CD4-positive, alpha-beta T cell treated with Interleukin-2 at 100 ng/mL for 4 hours (primary cell): ENCODE data around the gene APOL2.
"Not testable (repeated sequence)": the region's sequence is repeated elsewhere in the genome, so short reads cannot be mapped to it uniquely, and the experiment has no call there.

Experiments used
- DNase-seq: peaks from one replicate; pipeline ENCODE4 v3.0.0-alpha.2; 2020; ENCODE audit warnings: low spot score

The APOL2 gene

GRCh38 chr22:36239150-36239400, 252 bp downstream of the APOL2 start:
- DNase-seq, result no peak

GRCh38 chr22:36238373-36239149, 766 bp downstream of the APOL2 start:
- DNase-seq, result no peak

DNA sequence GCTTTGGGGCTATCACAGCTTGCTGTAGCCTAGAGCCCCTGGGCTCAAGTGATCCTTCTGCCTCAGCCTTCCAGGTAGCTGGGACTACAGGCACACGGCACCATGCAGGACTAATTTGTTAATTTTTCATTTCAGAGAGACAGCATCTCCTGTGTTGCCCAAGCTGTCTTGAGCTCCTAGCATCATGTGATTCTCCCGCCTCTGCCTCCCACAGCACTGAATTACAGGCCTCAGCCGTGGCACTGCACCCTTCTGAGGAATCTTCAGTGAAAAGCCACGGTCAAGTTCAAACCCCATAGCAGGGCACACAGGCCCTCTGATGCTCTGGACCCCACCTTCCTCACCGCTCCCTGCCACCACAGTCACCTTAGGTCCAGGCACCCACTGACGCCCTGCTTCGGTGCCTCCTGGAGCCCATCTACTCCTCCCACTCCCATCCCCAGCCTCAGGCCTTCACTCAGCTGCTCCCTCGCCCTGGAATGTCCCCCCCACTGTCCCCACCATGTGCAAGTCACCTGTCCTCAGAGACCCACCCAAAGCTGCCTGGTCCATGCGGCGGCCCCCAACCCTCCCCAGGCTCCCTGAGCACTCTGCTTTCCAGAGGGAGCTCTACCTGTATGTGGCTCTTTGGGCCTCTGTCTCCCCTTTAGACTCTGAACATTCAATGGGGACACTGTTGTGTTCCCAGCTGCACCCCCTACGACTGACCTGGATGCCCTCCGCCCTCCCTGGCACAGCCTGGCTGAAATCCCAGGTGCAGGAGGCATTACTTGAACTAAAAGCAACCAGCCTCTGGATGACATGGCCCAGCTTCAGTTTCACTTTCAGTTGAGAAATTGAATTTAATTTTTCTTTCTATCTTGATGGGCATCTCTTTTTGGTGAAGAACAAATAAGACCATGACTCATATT, 1.6 kb downstream of the APOL2 start:
- peak; percentile 72 for DNase-seq

DNA sequence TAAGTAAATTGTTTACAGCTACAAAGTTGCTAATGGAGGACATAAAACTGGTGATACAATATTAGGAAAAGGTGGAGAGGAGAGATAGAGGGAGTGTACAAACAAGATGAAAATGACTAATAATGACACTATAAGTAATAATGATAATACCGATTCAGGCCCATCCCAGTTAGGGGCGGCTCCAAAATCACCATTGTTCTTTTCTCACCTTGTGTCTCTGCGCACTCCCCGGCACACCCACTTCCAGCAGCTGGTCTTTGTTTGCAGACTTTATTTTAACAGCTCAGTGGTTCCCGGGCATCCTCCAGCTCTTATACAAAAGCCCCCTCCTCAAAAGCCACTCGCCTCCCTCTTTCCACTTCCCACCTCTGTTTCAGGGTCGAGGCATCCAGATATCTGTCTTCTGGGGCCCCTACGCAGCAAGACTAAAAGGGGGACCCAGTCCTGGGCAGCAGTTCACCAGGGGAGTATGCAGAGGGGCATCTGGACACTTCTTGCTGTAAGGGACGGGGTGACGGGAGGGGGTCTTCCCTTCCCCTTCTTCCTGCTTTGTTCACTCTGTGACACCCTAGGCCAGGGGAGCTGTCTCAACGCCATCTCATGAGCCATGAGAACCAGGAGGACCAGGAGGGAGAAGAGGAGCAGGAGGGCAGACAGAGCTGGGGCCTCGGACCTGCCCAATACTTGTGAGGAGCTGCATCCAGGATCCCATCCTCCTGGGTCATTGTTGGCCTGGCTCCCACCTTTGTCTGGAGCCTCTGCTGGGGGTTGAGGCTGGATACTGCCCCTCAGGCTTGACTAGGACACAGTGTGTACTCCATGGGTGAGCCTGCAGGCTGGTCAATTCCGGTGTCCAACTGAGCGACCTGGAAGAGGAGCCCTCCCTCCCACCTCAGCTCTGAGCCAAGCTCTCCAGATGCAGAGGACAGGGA, 2.7 kb downstream of the APOL2 start:
- DNase-seq, result no peak

- no peak for DNase-seq
Observed at GRCh38 chr22:36235585-36235984, 3.7 kb downstream of the APOL2 start.

DNA sequence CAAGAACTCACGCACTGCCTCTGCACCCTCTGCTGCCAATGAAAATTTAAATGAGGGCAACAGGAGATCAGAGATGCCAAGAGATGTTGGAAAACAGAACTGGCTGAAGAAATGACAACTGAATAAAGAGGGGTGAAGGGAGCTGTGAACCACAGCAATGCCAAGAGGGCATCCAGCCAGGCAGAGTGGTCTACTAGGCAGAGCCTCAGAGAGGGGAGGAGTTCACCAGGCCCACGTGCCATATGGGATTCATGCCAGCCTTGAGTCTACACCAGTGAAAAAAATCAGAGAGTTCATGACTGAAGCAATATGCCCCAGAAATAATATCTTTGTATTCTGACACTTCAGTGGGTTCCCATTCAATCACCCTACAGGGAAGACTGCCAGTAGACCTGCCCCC, 4.4 kb downstream of the APOL2 start:
- no peak for DNase-seq

DNA sequence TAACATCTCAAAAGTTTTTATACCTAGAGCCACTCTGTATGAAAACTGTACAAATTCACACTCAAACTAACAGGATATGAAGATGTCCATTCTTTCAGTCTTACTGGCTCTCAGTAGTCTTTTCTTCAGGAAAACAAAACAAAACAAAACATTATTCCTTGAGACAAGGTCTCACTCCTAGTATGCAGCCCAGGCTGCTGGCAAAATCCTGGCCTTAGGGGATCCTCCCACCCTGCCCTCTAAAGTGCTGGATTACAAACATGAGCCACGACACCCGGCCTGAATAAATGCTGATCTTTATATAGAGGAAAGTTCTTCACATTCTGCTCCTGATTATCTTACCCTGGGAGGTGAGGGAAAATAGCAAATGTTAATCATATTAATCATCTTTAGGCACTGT, 5.1 kb downstream of the APOL2 start:
- DNase-seq, result no peak

DNA sequence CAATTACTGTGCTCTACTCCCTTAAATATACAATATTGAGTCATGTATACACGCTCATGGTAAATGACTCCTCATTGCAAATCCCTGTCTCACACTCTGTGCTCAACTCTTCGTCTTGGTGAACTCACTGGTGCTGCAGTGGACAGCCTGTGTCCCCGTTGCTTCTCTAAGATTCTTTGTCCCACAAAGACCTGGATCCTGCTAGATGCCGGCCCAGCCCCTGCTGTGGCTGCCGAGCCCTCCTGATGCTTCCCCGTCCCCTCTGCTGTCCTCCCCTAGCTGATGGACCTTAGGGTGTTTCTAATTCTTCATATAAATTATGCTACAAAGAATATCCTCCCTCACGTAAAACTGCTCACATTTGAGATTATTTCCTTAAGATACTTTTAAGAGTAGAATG, 5.5 kb downstream of the APOL2 start:
- DNase-seq, result no peak

- DNase-seq, result no peak
Observed at GRCh38 chr22:36232715-36233401, 6.5 kb downstream of the APOL2 start.

- DNase-seq, result not testable (repeated sequence)
Observed at GRCh38 chr22:36231051-36231450, 8.3 kb downstream of the APOL2 start.

- DNase-seq, result not testable (repeated sequence)
Observed at GRCh38 chr22:36229649-36230048, 9.7 kb downstream of the APOL2 start.

GRCh38 chr22:36228944-36229343, 10.4 kb downstream of the APOL2 start:
- DNase-seq, result no peak

- DNase-seq, result not testable (repeated sequence)
Observed at GRCh38 chr22:36228369-36228768, 11.0 kb downstream of the APOL2 start.

DNA sequence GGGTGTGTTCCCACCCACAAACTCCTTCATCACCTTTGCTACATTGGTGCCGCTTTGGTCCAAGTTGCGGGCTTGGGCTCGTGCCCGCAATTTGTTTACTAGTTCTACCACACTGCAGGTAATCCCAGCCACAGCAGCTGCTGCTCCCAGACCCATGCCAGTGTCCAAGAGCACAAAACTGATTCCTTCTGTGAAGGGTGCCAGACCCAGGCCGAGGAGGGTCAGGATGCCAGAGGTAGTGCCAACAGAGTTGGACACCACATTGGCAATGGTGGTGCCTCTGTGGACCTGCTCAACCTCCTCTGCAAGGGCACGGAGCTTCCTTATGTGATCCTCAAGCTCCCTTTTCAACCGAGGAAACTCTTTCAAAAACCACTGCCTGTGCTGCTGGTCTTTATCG, 11.5 kb downstream of the APOL2 start:
- no peak for DNase-seq

GRCh38 chr22:36227396-36227795, 11.9 kb downstream of the APOL2 start:
- DNase-seq, result no peak

- no peak for DNase-seq
Observed at GRCh38 chr22:36226189-36226588, 13.1 kb downstream of the APOL2 start.

DNA sequence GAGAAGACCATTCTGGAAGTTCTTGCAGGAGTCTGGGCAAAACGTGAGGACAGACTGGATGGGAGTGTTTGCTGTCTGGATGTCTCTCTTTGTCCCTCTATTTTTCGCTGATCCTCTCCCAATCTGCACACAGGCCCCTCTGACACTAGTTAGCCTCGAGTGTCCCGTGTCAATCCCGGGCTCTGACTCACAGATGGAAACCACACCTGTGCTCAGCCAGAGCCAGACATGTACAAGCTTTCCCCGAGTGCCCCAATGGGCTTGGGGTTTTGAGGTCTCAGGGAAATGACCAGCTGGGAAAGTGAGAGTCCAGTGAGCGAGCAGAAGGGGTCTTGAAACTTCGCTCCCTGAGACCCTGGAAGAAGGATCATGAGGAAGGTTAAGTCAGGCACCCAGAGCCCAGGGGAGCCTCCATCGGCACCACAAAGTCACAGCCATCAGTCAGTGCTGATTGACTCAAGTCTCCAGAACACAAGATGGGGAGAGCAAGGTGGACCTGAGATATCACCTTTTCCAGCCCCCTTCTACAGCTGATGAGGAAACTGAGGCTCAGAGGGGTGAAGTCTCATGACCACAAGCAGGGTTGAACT, 13.9 kb downstream of the APOL2 start:
- no peak for DNase-seq

- no peak for DNase-seq
Observed at GRCh38 chr22:36224245-36224644, 15.1 kb downstream of the APOL2 start.

DNA sequence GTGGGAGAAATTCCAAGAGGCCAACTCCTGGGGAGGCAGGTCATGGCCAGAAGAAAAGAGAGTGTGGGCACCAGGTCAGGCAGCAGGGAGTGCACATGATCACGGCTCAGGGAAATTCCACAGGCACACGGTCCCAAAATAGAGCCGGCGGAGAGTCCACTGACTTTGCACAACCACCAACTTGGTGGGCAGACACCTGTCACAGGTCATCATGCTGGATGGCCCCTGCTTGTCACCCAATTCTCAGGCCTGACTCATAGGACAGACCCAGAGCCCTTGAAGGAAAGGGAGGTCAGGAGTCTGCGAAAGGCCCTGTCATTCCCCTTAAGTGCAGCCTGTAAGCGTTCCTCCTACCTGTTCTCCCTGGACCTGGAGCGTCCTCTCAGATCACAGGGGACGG, 15.8 kb downstream of the APOL2 start:
- no peak for DNase-seq

GRCh38 chr22:36222887-36223450, 16.4 kb downstream of the APOL2 start:
- no peak for DNase-seq
